Dendritic cell treated with granulocyte-macrophage colony-stimulating factor and Interleukin-4, amounts not matched to agents 40 ng/mL and 50 ng/mL, for 4 days (primary cell): ENCODE data around the gene MTHFD1L.
"Not testable (repeated sequence)": the region's sequence is repeated elsewhere in the genome, so short reads cannot be mapped to it uniquely, and the experiment has no call there.

Experiments
- H3K27ac Mint-ChIP-seq: one replicate; pipeline ENCODE4 v1.8.0; 2022; ENCODE audit warnings: mild to moderate bottlenecking, mixed read lengths
- H3K27me3 Mint-ChIP-seq: one replicate; pipeline ENCODE4 v1.8.0; 2022; ENCODE audit warnings: mild to moderate bottlenecking, mixed read lengths
- H3K36me3 Mint-ChIP-seq: one replicate; pipeline ENCODE4 v1.8.0; 2022; ENCODE audit warnings: low read depth, mixed read lengths
- H3K4me1 Mint-ChIP-seq: one replicate; pipeline ENCODE4 v1.8.0; 2022; ENCODE audit warnings: low read depth, mixed read lengths
- H3K4me3 Mint-ChIP-seq: one replicate; pipeline ENCODE4 v1.8.0; 2022; ENCODE audit warnings: mild to moderate bottlenecking, moderate library complexity, mixed read lengths
- H3K9me3 Mint-ChIP-seq: one replicate; pipeline ENCODE4 v1.8.0; 2022; ENCODE audit warnings: mixed read lengths
- intact Hi-C: fragments of 100-400 bp; cut with micrococcal nuclease; formaldehyde crosslinking; loops from one replicate; pipeline ENCODE4 v1.15.0; 2022

MTHFD1L gene

DNA sequence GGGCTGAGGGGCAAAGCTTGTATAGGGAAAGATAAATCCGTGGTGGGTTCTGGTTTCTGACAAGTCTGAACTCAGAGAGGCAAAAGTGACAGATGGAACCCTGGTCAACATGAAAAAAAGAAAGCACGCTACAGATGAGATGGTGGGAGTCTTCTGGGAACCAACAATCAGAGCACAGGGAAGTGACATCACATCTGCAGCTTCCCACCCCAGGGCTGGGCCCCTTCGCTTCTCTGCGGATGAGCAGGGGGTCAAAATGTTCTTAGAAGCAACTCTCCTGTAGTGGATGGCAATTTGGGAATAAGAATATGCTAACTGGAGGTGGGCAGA, 245.0 kb downstream of the MTHFD1L start:
- no peaks in the 10 kb centered on the region for H3K36me3 Mint-ChIP-seq
- intact Hi-C loops = no loop called here
- no peaks in the 10 kb centered on the region for H3K9me3 Mint-ChIP-seq
- no peak overlapping the region for H3K27ac Mint-ChIP-seq
- H3K4me1 Mint-ChIP-seq = no peaks in the 10 kb centered on the region
- no peak overlapping the region for H3K4me3 Mint-ChIP-seq
- no peaks in the 10 kb centered on the region for H3K27me3 Mint-ChIP-seq

DNA sequence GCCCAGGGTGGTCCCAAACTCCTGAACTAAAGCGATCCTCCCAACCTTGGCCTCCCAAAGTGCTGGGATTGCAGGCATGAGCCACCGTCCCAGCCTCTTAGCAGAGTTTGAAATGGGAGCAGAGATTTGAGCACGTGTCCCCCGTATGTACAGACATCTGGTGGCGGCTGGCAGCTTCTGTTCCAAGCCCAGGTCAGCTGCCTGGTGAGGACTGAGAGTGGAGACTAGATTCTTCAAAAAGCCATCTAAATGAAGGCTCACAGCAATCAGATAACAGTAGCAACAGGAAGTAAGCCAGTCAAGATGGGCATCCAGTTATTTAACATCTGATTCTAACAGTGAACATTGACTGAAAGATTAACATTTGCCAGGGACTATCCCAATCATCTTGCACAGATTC, 246.2 kb downstream of the MTHFD1L start:
- Mint-ChIP-seq H3K27me3 (no peaks in the 10 kb centered on the region), H3K4me3 (no peak overlapping the region), H3K4me1 (no peaks in the 10 kb centered on the region), H3K9me3 (no peaks in the 10 kb centered on the region), H3K36me3 (no peaks in the 10 kb centered on the region), H3K27ac (no peak overlapping the region)
- intact Hi-C loops = no loop called here

DNA sequence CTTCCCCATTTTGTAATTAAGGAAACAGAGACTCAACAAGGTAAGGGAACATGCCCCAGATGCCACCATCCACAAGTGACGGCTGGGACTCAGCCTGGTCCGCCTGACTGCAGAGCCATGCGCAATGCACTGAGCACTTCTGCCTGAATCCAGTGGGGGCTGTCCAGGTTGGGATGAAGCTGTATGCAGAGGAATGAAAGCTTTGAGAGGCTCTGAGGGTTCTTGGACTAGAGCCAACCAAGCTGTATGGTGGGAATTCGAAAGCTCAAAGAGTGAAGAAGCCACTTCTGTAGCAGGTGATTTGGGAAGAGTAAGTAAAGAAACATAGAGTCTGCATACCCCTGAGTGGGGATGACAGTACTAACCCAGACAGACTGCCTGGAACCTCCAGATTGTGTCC, 246.6 kb downstream of the MTHFD1L start:
- intact Hi-C loops = no loop called here
- Mint-ChIP-seq H3K36me3 (no peaks in the 10 kb centered on the region), H3K4me3 (no peak overlapping the region), H3K27ac (no peak overlapping the region), H3K27me3 (no peaks in the 10 kb centered on the region), H3K9me3 (no peaks in the 10 kb centered on the region), H3K4me1 (no peaks in the 10 kb centered on the region)

DNA sequence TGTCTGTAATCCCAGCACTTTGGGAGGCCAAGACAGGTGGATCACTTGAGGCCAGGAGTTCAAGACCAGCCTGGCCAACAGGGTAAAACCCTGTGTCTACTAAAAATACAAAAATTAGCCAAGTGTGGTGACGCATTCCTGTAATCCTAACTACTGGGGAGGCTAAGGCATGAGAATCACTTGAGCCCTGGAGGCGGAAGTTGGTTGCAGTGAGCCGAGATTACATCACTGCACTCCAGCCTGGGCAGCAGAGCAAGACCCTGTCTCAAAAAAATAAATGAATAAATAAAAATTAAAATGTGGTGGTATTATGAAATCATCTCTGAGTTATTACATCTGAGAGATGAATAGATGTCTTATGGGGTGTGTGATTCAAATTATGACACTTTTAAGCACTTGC, 247.4 kb downstream of the MTHFD1L start:
- H3K4me3 Mint-ChIP-seq, H3K9me3 Mint-ChIP-seq, intact Hi-C loops: not testable (repeated sequence)

DNA sequence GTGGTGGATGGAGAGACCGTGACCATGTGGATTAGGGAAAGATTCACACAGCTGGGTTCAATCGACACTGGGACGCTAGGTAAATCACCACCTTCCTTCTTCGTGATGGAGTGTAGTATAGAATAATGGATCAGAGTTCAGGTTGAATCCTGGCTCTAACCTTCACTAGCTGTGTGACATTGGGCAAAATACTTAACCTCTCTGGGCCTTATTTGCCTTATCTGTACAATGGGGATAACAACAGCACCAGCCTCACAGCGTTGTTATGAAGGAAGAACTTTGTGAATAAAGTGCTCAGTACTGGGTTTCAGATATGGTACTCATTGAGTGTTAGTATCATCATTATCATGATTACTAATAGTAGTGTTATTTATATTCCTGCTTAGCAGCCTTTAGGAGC, 248.1 kb downstream of the MTHFD1L start:
- H3K4me3 Mint-ChIP-seq = no peak overlapping the region
- intact Hi-C loops = no loop called here
- H3K27ac Mint-ChIP-seq = no peak overlapping the region
- H3K36me3 Mint-ChIP-seq = no peaks in the 10 kb centered on the region
- H3K27me3 Mint-ChIP-seq = no peaks in the 10 kb centered on the region
- no peaks in the 10 kb centered on the region for H3K9me3 Mint-ChIP-seq
- H3K4me1 Mint-ChIP-seq = no peaks in the 10 kb centered on the region

More for the DNA sequence above, 247.4 kb downstream of the MTHFD1L start:
- H3K36me3 Mint-ChIP-seq, H3K27ac Mint-ChIP-seq, H3K27me3 Mint-ChIP-seq, H3K4me1 Mint-ChIP-seq: not testable (repeated sequence)

DNA sequence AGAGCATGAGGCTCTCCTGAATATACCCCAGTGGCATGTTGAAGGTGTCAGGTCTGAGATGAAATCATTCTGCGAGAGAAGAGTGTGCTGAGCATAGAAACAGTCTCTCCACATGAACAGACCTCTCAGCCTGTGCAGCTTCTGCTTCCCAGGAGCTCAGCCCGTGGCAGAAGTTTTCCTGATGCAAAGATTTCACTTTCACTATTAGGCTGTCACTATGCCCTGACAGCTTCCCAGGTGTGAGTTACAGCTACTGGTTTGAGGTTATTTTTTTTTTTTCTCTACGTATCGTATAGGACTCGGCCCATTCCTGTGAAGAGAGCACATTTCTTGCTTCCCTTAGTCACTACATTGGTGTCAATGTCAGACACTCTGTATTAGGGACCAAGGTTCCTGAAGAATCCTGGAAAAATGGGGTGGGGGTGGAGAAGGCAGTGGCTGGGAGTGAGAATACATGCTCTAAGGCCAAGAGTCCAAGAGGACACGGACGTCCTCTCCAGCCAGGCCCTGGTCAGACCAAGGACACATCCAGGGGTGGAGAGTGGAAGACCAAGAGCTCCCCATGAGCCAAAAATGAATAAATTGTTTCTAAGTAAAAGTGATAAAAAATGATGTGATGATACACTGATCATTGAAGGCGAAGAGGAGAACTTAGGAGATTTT, 253.1 kb downstream of the MTHFD1L start:
- Mint-ChIP-seq H3K4me1 (no peaks in the 10 kb centered on the region), H3K27me3 (no peaks in the 10 kb centered on the region), H3K36me3 (no peaks in the 10 kb centered on the region), H3K9me3 (no peaks in the 10 kb centered on the region), H3K27ac (no peak overlapping the region), H3K4me3 (no peak overlapping the region)
- intact Hi-C loops = no loop called here

DNA sequence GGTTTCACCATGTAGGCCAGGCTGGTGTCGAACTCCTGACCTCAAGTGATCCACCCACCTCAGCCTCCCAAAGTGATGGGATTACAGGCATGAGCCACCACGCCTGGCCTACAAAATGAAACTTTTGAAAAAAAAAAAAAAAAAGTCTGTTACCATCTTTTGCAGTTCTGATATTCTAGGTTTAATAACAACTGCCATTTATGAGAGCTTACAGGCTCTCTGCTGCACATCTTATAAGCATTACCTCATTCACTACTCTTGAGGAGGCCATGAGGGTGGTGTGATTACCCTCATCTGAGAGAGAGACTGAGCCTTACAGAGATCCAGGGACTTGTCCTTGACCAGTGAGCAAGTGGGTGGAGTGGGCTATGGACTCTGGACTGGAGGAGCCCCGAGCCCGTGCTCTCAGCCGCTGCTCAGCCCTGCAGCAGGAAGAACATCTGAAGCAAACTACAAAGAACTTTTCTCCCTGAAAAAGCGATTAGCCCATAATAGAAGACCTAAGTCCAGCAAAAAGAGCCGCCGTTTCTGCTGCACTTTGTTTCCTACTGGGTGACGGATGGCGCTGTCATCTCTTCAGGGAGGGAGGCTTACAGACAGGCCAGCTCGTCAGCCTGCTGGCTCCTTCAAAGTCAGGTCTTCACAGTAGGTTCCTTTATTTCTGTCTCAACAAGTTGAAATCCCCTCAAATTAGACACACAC, 254.5 kb downstream of the MTHFD1L start:
- no peak overlapping the region for H3K4me3 Mint-ChIP-seq
- H3K9me3 Mint-ChIP-seq = no peaks in the 10 kb centered on the region
- H3K27ac Mint-ChIP-seq = no peak overlapping the region
- H3K4me1 Mint-ChIP-seq = no peaks in the 10 kb centered on the region
- no peaks in the 10 kb centered on the region for H3K27me3 Mint-ChIP-seq
- H3K36me3 Mint-ChIP-seq = no peaks in the 10 kb centered on the region
- intact Hi-C loops = no loop called here

DNA sequence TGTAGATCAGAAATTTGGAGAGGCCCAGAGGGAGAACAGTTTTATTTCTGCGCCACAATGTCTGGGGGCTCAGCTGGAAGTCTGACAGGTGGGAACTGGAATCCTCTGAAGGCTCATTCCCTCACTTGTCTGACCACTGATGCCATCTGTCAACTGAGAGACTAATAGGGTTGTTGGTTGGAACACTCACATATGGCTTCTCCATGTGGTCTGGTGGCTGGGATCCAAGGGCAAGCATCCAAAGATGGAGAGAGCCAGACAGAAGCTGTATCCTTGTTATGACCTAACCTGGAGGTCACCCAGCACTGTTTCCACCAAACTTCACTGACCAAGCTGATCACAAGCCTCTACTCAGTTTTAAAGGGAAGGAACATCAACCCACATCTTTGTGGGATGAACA, 256.4 kb downstream of the MTHFD1L start:
- H3K27ac Mint-ChIP-seq = no peak overlapping the region
- H3K4me3 Mint-ChIP-seq = no peak overlapping the region
- no peaks in the 10 kb centered on the region for H3K36me3 Mint-ChIP-seq
- intact Hi-C loops = no loop called here
- H3K27me3 Mint-ChIP-seq = no peaks in the 10 kb centered on the region
- no peaks in the 10 kb centered on the region for H3K4me1 Mint-ChIP-seq
- no peaks in the 10 kb centered on the region for H3K9me3 Mint-ChIP-seq

DNA sequence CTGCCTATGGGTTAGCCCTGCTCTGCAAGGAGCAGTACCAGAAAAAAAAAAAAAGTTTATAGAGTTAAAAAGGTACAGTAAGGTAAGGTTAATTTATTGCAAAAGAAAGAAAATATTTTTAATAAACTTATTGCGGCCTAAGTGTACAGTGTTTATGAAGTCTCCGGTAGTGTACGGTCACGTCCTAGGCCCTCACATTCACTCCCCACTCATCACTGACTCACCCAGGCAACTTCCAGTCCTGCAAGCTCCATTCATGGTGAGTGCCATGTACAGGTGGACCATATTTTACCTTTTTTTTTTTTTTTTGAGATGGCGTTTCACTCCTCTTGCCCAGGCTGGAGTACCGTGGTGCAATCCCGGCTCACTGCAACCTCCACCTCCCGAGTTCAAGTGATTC, 258.1 kb downstream of the MTHFD1L start:
- intact Hi-C loops, H3K27ac Mint-ChIP-seq: not testable (repeated sequence)

DNA sequence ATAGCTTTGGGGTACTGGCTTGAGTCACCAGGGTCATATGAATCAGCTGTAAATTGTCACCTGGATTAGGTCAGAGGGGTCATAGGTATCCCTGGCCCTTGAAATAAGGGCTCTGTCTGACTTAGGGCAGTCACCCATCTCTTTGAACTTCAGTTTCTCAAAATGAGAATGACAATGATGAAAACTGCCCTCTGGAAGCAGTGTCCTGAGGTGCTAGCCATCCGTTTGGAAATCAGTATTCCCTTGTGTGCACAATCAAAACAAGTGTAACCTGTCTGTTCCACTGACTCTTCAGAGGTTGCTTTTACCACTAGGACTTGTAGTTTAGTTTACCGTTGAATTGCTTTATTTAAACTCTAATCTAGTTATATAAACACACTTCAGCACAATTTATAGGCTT, 259.7 kb downstream of the MTHFD1L start:
- H3K4me3 Mint-ChIP-seq = not testable (repeated sequence)

More for the DNA sequence above, 258.1 kb downstream of the MTHFD1L start:
- H3K27me3 Mint-ChIP-seq, H3K4me3 Mint-ChIP-seq, H3K4me1 Mint-ChIP-seq, H3K36me3 Mint-ChIP-seq: not testable (repeated sequence)
- H3K9me3 Mint-ChIP-seq = peaks cover 15% of the 10 kb centered on the region

DNA sequence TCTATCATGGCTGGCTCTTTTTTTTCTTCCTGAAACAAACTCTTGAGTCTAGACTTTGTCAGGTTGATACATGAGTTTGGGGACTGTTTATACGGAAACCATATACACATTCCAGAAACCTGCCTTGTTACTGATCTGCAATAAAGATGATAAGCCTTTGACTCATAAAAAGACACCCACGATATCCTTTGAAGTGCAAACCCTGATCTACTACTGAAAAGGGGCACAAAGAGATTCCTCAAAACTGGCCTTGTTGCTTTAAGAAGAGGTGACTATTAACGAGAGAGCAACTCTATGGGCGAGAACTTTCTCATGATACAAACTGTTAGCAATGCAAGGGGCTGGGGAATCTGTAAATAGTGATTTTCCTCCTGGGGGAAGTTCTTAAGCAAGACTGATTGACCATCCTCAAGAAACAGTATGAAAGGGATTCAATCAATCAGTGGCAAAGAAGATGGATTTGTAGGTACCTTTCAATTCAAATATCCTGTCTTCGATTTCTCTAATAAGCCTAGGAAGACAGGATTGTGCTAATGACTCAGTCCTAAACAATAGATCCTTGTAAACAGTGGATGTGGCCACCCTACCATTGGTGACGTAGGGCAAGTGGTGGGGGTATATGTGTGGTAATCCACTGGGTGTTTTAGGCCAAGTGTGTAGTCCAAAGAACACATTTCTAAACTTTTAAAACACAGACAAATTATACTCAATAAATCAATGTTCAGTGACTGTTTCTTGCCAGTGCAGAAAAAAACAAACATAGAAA, 260.3 kb downstream of the MTHFD1L start:
- H3K36me3 Mint-ChIP-seq, H3K4me3 Mint-ChIP-seq, intact Hi-C loops, H3K4me1 Mint-ChIP-seq, H3K27ac Mint-ChIP-seq, H3K27me3 Mint-ChIP-seq: not testable (repeated sequence)
- H3K9me3 Mint-ChIP-seq = peaks cover 15% of the 10 kb centered on the region

More for the DNA sequence above, 259.7 kb downstream of the MTHFD1L start:
- H3K27me3 Mint-ChIP-seq, H3K27ac Mint-ChIP-seq, intact Hi-C loops, H3K36me3 Mint-ChIP-seq, H3K4me1 Mint-ChIP-seq: not testable (repeated sequence)
- H3K9me3 Mint-ChIP-seq = peaks cover 15% of the 10 kb centered on the region

DNA sequence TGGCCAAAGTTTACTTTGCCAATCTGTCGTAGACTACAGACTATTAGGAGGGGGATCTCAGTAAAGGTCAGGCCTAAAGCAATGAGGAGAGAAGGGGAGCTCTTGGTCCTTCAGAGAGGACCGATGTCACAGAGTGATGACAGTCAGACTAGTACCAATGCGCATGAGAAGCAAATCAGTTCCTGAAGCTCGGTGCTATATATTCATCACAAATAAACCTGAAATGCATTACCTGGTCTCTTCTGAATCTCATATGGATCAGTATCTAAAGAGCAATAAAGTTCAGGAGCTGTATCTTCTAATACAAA, 260.9 kb downstream of the MTHFD1L start:
- H3K4me3 Mint-ChIP-seq, H3K27ac Mint-ChIP-seq, H3K27me3 Mint-ChIP-seq, intact Hi-C loops, H3K36me3 Mint-ChIP-seq, H3K4me1 Mint-ChIP-seq: not testable (repeated sequence)
- peaks cover 15% of the 10 kb centered on the region for H3K9me3 Mint-ChIP-seq

DNA sequence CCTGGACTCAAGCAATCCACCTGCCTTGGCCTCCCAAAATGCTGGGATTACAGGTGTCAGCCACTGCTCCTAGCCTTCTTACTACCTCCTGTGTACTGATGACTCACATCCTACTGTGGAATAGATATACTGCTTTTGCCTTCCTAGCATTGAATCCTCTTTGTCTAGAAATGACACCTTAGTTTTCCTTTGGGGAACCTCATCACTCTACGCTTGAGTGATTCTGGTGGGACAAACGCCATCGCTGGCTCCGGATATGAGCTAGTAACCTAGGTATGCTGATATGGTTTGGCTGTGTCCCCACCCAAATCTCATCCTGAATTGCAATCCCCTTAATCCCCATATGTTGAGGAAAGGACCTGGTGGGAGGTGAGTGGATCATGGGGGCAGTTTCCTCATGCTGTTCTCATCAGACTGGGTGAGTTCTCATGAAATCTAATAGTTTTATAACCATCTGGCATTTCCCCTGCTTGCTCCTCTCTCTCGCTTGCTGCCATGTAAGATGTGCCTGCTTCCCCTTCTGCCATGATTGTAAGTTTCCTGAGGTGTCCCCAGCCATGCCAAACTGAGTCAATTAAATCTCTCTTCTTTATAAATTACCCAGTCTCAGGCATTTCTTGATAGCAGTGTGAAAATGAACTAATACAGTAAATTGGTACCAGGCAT, 261.8 kb downstream of the MTHFD1L start:
- H3K36me3 Mint-ChIP-seq, H3K4me3 Mint-ChIP-seq, intact Hi-C loops, H3K4me1 Mint-ChIP-seq, H3K27me3 Mint-ChIP-seq, H3K27ac Mint-ChIP-seq: not testable (repeated sequence)
- H3K9me3 Mint-ChIP-seq = peaks cover 15% of the 10 kb centered on the region

DNA sequence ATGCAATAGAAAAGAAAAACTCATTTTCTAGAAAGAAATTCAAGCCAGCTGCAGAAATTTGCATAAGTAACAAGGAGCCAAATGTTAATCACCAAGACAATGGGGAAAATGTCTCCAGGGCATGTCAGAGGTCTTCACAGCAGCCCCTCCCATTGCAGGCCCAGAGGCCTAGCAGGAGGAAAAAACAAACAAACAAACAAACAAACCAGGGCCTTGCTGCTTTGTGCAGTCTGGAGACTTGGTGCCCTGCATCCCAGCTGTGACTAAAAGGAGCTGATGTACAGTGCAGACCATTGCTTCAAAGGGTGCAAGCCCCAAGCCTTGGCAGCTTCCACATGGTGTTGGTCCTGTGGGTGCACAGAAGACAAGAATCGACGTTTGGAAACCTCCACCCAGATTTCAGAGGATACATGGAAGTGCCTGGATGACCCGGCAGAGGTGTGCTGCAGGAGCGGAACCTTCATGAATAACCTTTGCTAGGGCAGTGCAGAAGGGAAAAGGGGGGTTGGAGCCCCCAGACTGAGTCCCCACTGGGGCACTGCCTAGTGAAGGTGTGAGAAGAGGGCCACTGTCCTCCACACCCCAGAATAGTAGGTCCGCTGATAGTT, 263.4 kb downstream of the MTHFD1L start:
- no peaks in the 10 kb centered on the region for H3K27me3 Mint-ChIP-seq
- no peak overlapping the region for H3K4me3 Mint-ChIP-seq
- H3K4me1 Mint-ChIP-seq = no peaks in the 10 kb centered on the region
- intact Hi-C loops = no loop called here
- peaks cover 15% of the 10 kb centered on the region for H3K9me3 Mint-ChIP-seq
- H3K27ac Mint-ChIP-seq = no peak overlapping the region
- no peaks in the 10 kb centered on the region for H3K36me3 Mint-ChIP-seq
